GM21423 (cell line): Measurements from ENCODE around the gene CDH16.
"Not testable (repeated sequence)": the region's sequence is repeated elsewhere in the genome, so short reads cannot be mapped to it uniquely, and the experiment has no call there.

Experiments used
- ATAC-seq: cut with Tn5 transposase; IDR thresholded peaks from one replicate; pipeline ENCODE4 v1.9.1; 2021; ENCODE audit warnings: mild to moderate bottlenecking, moderate library complexity; ENCODE audit not compliant: unreplicated experiment

Gene CDH16

GRCh38 chr16:66899310-66899944 is 19.3 kb downstream of the CDH16 start:
- ATAC-seq, result no peak

- no peak for ATAC-seq
Measured at GRCh38 chr16:66898933-66899309, 19.8 kb downstream of the CDH16 start.

- no peak for ATAC-seq
Measured at GRCh38 chr16:66898207-66898606, 20.5 kb downstream of the CDH16 start.

GRCh38 chr16:66896682-66897081 is 22.0 kb downstream of the CDH16 start:
- ATAC-seq, result not testable (repeated sequence)

- no peak for ATAC-seq
Measured at GRCh38 chr16:66895999-66896398, 22.7 kb downstream of the CDH16 start.

GRCh38 chr16:66895689-66895979 is 23.1 kb downstream of the CDH16 start:
- no peak for ATAC-seq

GRCh38 chr16:66894948-66895688 is 23.6 kb downstream of the CDH16 start:
- ATAC-seq, result peak; percentile 55

GRCh38 chr16:66894055-66894454 is 24.6 kb downstream of the CDH16 start:
- ATAC-seq, result no peak

GRCh38 chr16:66891797-66892196 is 26.9 kb downstream of the CDH16 start:
- ATAC-seq, result no peak

- no peak for ATAC-seq
Measured at GRCh38 chr16:66891360-66891759, 27.3 kb downstream of the CDH16 start.

- no peak for ATAC-seq
Measured at GRCh38 chr16:66890799-66891198, 27.9 kb downstream of the CDH16 start.

GRCh38 chr16:66889622-66890021 is 29.1 kb downstream of the CDH16 start:
- no peak for ATAC-seq

- ATAC-seq, result no peak
Measured at GRCh38 chr16:66888647-66889615, 29.8 kb downstream of the CDH16 start.

- no peak for ATAC-seq
Measured at GRCh38 chr16:66886914-66887313, 31.8 kb downstream of the CDH16 start.

GRCh38 chr16:66886321-66886720 is 32.4 kb downstream of the CDH16 start:
- no peak for ATAC-seq

- ATAC-seq, result no peak
Measured at GRCh38 chr16:66885491-66885890, 33.2 kb downstream of the CDH16 start.

GRCh38 chr16:66882702-66883101 is 36.0 kb downstream of the CDH16 start:
- no peak for ATAC-seq

- ATAC-seq, result no peak
Measured at GRCh38 chr16:66881964-66882508, 36.6 kb downstream of the CDH16 start.

GRCh38 chr16:66881560-66881959 is 37.1 kb downstream of the CDH16 start:
- ATAC-seq, result no peak

GRCh38 chr16:66881014-66881417 is 37.7 kb downstream of the CDH16 start:
- peak; percentile 1 for ATAC-seq

GRCh38 chr16:66880288-66881013 is 38.2 kb downstream of the CDH16 start, which contains the start of gene PDP2:
PDP2 (plus strand) TSS chr16:66880515; CDS start chr16:66884285, 3,770 bp downstream.
- peak; percentile 93 for ATAC-seq
